Heart left ventricle (tissue), 16 donors: ENCODE data around the gene HDLBP. TPM values are rescaled to one million over a fixed set of nuclear protein-coding genes. Genes with fewer than 3 reads are reported as not detected.

Experiments used
- ATAC-seq, 4 donors: fragments of 200-7000 bp; cut with Tn5 transposase; one replicate each; pipeline ENCODE4 v1.9.1; 2020 to 2022; ENCODE audit warnings: moderate library complexity in 4 of 4, mild to moderate bottlenecking in 3 of 4, moderate number of reproducible peaks in 1 of 4
- DNase-seq, 5 donors: peaks; one replicate each; pipeline ENCODE4 v3.0.0-alpha.2; 2020
- H3K27ac ChIP-seq, 12 donors: fragments of 200-600 bp; sonication (generic) in 4 of 12; one replicate each; pipeline versions ENCODE4 v1.5.0 to v1.8.0; 2016 to 2022; ENCODE audit warnings: mild to moderate bottlenecking in 2 of 12
- H3K27me3 ChIP-seq, 9 donors: fragments of 200-600 bp; sonication (generic) in 2 of 9; one replicate each; pipeline versions ENCODE4 v1.5.1 to v1.8.0; 2016 to 2022; ENCODE audit warnings: mild to moderate bottlenecking in 3 of 9
- H3K36me3 ChIP-seq, 9 donors: fragments of 200-600 bp; sonication (generic) in 2 of 9; one replicate each; pipeline versions ENCODE4 v1.5.0 to v1.8.0; 2018 to 2022; ENCODE audit warnings: mild to moderate bottlenecking in 2 of 9
- H3K4me1 ChIP-seq, 12 donors: fragments of 200-600 bp; sonication (generic) in 4 of 12; one replicate each; pipeline versions ENCODE4 v1.5.0 to v1.8.0; 2016 to 2022; ENCODE audit warnings: mild to moderate bottlenecking in 3 of 12
- H3K4me3 ChIP-seq, 12 donors: fragments of 200-600 bp; sonication (generic) in 4 of 12; one replicate each; pipeline versions ENCODE4 v1.5.0 to v1.8.0; 2017 to 2022; ENCODE audit warnings: mild to moderate bottlenecking in 9 of 12, moderate library complexity in 4 of 12
- H3K9me3 ChIP-seq, 12 donors: fragments of 200-600 bp; sonication (generic) in 4 of 12; one replicate each; pipeline versions ENCODE4 v1.5.0 to v1.8.0; 2016 to 2022; ENCODE audit warnings: mild to moderate bottlenecking in 1 of 12
- POLR2A ChIP-seq, 2 donors: fragments of 450-650 bp; IDR thresholded peaks; one replicate each; pipeline ENCODE4 v1.6.1; 2017; ENCODE audit warnings: antibody characterized with exemption in 2 of 2, mild to moderate bottlenecking in 2 of 2, moderate library complexity in 2 of 2
- WGBS, 4 donors: extraction: QIAGEN DNeasy Blood & Tissue Kit in 2 of 4; methylation state at CpG; one replicate each; pipeline versions ENCODE4 v1.1.5 to v1.1.7; 2013 to 2018; 5-methylcytosine and 5-hydroxymethylcytosine counted together
- intact Hi-C, 10 donors: fragments of 100-400 bp; cut with DNase I; formaldehyde crosslinking; loops; one replicate each; pipeline versions ENCODE4 v1.11.1 to v1.14.2; 2022
- polyA plus RNA-seq, 2 donors: library from polyadenylated mRNA; stranded (reverse); fragments of 200-250 nt; gene quantifications; one replicate each; pipeline ENCODE4 v1.2.3, GENCODE V29; 2013
- total RNA-seq, 9 donors: library from RNA; depleted of rRNA in 2 of 9; stranded (reverse); fragments of >200 nt in 2 of 9; fragmentation: NEBNext Ultra II Directional in 3 of 9; extraction: Animal tissue kit (Norgen Biotek cat#: 25700) in 3 of 9; gene quantifications; one replicate each; pipeline versions ENCODE4 v1.1.0 to v1.2.4, GENCODE V29; 2016 to 2023
- TF ChIP-seq, protein P1 (sequence below), 12 donors: fragments of 200-600 bp; sonication (generic) in 4 of 12; IDR thresholded peaks; one replicate each; pipeline versions ENCODE4 v1.5.0 to v1.8.0; 2018 to 2022; ENCODE audit warnings: antibody characterized with exemption in 12 of 12, mild to moderate bottlenecking in 5 of 12
- donor health status: ischemic (EF 13 %, LVEDD 7.1; RV severe dilation, severe dysfunction).
- donor health status: healthy with polysubstance abuse.
- donor health status: DM: no; HTN: yes; CAD: no.
- donor health status: DM: no; HTN: no; CAD: no.
- donor health status: ischemic (EF 25% LVEDD 6.9; RV normal size, moderate dysfunction).
- donor health status: ischemic (EF 25% LVEDD 5.7; RV mildly dilated, moderate dysfunction).
- donor health status: healthy.
- donor health status: DM: yes; HTN: yes; CAD: no.
- donor health status: ischemic (EF 35%, LVEDD 5.7; RV mildly dilated, moderate dysfunction).
- donor health status: nonischemic (EF 11% LVEDD 7.7; RV severe dilation, severe dysfunction).
- donor health status: DM: yes; HTN: yes; CAD: no.
- donor health status: PGD.
- donor health status: ischemic (EF 29% LVEDD 5.4; RV normal size, mild dysfunction).
- donor health status: nonischemic (EF 23%, LVEDD 6.1; RV moderate dilation, normal function).

Gene HDLBP
- total and polyA plus RNA-seq, 11 donors: 220 to 407 (median 343) TPM

DNA sequence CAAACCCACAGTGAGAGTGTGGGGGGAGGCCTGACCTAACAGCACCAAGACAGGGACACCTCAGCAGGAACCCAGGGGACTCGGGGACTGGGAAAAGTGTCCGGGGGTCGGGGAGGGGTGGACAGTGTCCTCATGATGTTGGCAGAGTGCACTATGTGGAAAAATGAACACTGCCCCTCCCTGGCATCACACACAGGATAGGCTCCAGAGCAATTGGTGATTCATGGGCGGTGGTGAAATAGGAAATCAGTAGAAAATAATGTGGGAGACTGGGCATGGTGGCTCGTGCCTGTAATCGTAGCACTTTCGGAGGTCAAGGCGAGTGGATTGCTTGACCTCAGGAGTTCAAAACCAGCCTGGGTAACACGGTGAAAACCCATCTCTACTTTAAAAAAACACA is 130.6 kb downstream of the HDLBP start:
- 73 to 80% (median 77%) methylated on average over 9 of the region's 9 CpGs for WGBS, 4 donors

DNA sequence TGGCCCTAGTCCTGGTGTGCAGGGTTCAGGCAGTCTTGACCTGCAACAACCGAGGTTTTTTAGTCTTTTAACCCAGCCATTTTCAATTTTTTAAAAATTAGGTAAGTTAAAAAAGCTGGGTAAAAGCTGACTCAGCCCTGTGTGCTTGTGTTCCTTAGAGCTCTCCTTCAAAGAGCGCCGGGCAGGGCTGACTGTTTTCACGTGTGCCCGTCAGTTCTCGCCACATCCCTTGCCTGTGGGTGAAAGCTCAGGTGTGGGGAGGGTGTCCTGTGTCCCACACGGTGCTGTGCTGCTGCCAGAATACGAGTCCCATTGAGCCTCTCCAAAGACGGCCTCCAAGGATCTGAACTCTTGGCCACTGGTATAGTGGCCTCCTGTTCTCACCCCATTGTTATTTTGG is 132.3 kb downstream of the HDLBP start:
- intact Hi-C loops: no loop called here
- Histone ChIP-seq H3K4me3 (no peak overlapping the region), H3K9me3 (no peaks in the 10 kb centered on the region), H3K27ac (no peak overlapping the region), H3K27me3 (no peaks in the 10 kb centered on the region), H3K4me1 (peaks cover 0 to 5% (median 0%) of the 10 kb centered on the region in 12 donors), H3K36me3 (peaks cover 0 to 33% (median 25%) of the 10 kb centered on the region in 9 donors)
- DNase-seq (no peak), ATAC-seq (no peak)
- TF ChIP-seq, protein P1, sequence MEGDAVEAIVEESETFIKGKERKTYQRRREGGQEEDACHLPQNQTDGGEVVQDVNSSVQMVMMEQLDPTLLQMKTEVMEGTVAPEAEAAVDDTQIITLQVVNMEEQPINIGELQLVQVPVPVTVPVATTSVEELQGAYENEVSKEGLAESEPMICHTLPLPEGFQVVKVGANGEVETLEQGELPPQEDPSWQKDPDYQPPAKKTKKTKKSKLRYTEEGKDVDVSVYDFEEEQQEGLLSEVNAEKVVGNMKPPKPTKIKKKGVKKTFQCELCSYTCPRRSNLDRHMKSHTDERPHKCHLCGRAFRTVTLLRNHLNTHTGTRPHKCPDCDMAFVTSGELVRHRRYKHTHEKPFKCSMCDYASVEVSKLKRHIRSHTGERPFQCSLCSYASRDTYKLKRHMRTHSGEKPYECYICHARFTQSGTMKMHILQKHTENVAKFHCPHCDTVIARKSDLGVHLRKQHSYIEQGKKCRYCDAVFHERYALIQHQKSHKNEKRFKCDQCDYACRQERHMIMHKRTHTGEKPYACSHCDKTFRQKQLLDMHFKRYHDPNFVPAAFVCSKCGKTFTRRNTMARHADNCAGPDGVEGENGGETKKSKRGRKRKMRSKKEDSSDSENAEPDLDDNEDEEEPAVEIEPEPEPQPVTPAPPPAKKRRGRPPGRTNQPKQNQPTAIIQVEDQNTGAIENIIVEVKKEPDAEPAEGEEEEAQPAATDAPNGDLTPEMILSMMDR (IDR thresholded peaks at IDR 0.05): no peak
- no peak for TF ChIP-seq POLR2A (IDR thresholded peaks at IDR 0.05)
- WGBS, 4 donors: 91 to 96% (median 93%) methylated on average over 9 of the region's 9 CpGs

More for the DNA sequence above, 130.6 kb downstream of the HDLBP start:
- H3K4me3 ChIP-seq: no peak overlapping the region
- no peaks in the 10 kb centered on the region for H3K4me1 ChIP-seq
- TF ChIP-seq, protein P1 (IDR thresholded peaks at IDR 0.05): no peak
- no peak for TF ChIP-seq POLR2A (IDR thresholded peaks at IDR 0.05)
- peaks cover 0 to 20% (median 13%) of the 10 kb centered on the region in 9 donors for H3K36me3 ChIP-seq
- ATAC-seq (no peak), DNase-seq (no peak)
- H3K27me3 ChIP-seq: no peaks in the 10 kb centered on the region
- no peak overlapping the region for H3K27ac ChIP-seq
- intact Hi-C loops: no loop called here
- H3K9me3 ChIP-seq: no peaks in the 10 kb centered on the region

DNA sequence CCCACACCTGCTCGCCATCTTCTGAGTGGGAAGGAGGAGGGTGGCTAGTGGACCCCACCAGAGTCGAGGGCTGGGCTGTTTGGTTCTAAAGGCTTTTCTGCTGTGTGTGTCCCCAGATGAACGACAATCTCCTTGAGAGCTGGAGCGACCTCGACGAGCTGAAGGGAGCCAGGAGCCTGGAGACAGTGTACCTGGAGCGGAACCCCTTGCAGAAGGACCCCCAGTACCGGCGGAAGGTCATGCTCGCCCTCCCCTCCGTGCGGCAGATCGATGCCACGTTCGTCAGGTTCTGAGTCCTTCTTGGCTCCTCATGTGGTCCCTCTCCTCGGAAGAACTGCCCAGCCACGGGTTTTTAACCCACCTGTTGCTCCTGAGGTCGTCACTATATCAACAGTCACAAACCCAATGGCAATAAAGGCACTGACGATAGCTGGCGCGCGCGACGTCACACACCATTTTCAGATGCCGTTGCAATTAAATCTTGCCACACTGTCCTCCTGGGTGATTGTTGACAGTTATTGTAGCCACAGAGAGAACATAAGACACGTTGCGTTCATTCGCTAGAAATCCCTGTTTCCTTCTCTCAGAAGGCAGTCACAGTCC is 132.8 kb downstream of the HDLBP start:
- Histone ChIP-seq H3K27me3 (no peaks in the 10 kb centered on the region), H3K9me3 (no peaks in the 10 kb centered on the region), H3K4me1 (peaks cover 0 to 5% (median 0%) of the 10 kb centered on the region in 12 donors), H3K27ac (no peak overlapping the region), H3K4me3 (no peak overlapping the region), H3K36me3 (peaks cover 0 to 39% (median 31%) of the 10 kb centered on the region in 9 donors)
- DNase-seq: no peak
- no peak for ATAC-seq
- 92 to 95% (median 93%) methylated on average over 26 to 28 of the region's 28 CpGs for WGBS, 4 donors
- no peak for TF ChIP-seq POLR2A (IDR thresholded peaks at IDR 0.05)
- TF ChIP-seq, protein P1 (IDR thresholded peaks at IDR 0.05): no peak
- intact Hi-C loops: no loop called here

DNA sequence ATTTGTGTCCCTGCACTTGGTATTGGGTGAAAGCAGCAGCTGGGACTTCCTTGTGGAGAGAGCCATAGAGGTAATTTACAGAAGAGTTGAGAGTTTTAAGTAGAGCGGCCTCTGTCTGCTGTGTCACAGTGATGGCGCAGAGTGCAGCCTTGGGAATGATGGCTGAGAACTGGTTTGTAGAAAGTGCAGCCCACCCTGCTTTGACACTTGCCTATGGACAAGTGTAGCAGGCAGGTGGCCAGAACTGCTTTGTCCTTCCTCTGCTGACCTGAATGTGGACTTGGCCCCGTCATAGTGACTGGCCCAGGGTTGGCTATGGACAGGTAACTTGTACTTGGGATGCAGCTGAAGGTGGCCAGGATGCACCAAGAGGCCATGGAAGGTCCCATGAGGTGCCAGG is 133.3 kb downstream of the HDLBP start:
- H3K9me3 ChIP-seq: no peaks in the 10 kb centered on the region
- intact Hi-C loops: no loop called here
- H3K4me3 ChIP-seq: no peak overlapping the region
- no peak for TF ChIP-seq POLR2A (IDR thresholded peaks at IDR 0.05)
- TF ChIP-seq, protein P1 (IDR thresholded peaks at IDR 0.05): no peak
- DNase-seq (no peak), ATAC-seq (no peak)
- WGBS, 4 donors: 97 to 100% (median 99%) methylated on average over 2 to 3 of the region's 3 CpGs
- peaks cover 0 to 5% (median 0%) of the 10 kb centered on the region in 12 donors for H3K4me1 ChIP-seq
- H3K27ac ChIP-seq: no peak overlapping the region
- peaks cover 0 to 44% (median 35%) of the 10 kb centered on the region in 9 donors for H3K36me3 ChIP-seq
- no peaks in the 10 kb centered on the region for H3K27me3 ChIP-seq
